CD4-positive, alpha-beta T cell treated with Interleukin-4 for 1 hour (primary cell): ENCODE data around the gene ATG2B.
A peak's percentile ranks its signal among the peaks of the same experiment; 100 is the strongest.
"Not testable (repeated sequence)": the region's sequence is repeated elsewhere in the genome, so short reads cannot be mapped to it uniquely, and the experiment has no call there.

ENCODE experiments used
- DNase-seq, 2 donors: peaks; one replicate each; pipeline ENCODE4 v3.0.0-alpha.2; 2020 to 2022

The ATG2B gene

DNA sequence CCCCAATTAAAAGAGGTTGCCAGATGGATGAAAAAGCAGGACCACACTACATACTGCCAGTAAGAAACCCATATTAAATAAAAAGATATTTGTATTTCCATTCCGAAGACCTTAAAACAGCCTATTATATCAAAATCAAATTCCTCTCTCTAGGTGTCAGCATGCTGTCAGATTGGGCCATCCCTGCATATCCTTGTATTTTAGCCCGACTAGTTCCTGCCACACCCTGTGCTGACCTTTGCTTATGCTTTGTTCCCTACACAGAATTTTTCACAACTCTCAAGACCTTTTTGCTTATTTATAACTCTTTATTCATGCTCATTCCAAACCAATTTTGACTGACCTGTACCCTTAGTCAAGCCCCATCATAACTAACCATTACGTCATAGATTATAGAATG is 13.0 kb upstream of the ATG2B start:
- DNase-seq: no peak

DNA sequence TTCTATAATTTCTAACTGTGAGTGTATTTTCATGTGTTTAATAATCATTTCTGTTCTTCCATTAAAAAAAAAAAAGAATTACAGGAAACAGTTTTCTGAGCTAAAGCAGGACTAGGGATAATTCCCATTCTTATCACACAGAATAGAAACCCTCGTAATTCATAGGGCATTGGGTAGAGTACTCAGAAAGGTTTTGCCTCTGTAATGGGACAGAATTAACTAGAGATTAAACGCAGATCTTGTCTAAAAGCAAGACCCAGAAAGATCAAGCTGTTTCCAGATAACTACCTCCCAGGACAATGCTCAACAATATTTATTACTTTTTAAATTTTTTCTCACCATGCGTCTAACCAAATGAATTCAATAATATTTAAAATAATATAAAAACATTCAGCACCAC is 10.4 kb upstream of the ATG2B start:
- no peak for DNase-seq

- no peak for DNase-seq
These were observed 7.4 kb upstream of the ATG2B start for GRCh38 chr14:96370528-96370927.

DNA sequence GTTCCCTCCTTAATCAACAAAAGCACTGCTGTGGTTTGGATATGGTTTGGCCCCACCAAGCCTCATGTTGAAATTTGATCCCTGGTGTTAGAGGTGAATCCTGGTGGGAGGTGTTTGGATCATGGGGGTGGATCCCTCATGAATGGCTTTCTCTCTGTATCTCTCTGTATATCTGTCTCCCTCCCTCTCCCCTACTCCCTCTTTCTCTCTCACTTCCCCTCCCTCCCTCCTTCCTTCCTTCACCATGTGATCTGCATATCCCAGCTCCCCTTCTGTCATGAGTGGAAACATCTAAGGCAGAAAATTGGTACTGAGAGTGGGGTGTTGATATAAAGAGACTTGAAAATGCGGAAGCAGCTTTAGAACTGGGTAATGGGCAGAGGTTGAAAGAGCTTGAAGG is 5.4 kb upstream of the ATG2B start:
- DNase-seq: no peak

GRCh38 chr14:96364962-96365361 is 1.8 kb upstream of the ATG2B start:
- DNase-seq: no peak

- DNase-seq: peak; percentile 36 to 40
These were observed 703 bp upstream of the ATG2B start for GRCh38 chr14:96363751-96364336.

DNA sequence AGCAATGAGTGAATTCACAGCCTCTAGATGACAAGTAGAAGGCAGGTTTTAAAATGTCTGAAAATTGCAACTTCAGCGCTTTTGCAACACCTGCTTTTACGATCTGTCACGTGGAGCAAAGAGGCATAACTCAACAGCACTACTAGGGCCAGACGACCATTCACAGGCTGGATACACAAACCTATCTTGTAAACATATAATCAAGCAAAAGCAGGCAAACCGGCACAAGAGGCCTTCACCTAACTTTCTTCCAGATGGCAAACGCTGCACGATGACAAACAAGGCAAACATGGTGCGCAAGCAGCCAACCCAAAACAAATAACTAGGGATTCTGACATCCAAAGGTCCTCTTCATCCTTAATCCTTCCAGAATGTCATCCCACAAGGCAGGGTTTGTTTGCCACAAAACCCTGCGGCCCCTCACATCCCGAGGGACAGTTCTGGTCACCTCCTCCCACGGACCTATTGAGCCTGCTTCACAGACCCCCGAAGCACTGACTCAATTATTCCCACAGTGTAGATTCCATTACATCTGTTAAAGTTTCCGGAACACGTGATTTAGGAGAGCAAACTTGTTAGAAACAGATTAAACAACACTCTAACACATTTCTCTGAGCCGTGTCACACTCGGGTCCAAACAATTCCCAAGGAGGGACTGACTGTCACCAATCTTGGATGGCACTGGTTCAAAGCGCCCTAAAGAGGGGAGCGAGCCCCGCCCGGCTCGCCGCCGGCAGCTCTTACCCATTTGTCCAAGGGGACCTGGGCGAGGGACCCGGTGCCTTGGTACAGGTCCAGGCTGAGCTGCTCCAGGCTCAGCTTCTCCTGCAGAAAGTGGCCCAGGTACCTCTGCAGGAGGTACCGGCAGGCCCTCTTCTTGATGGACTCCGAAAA is 823 bp downstream of the ATG2B start:
- DNase-seq: peak; percentile 54 to 84

- DNase-seq: no peak
These were observed 3.2 kb downstream of the ATG2B start for GRCh38 chr14:96359959-96360358.

GRCh38 chr14:96357216-96357615 is 5.9 kb downstream of the ATG2B start:
- DNase-seq: no peak

GRCh38 chr14:96354246-96354645 is 8.9 kb downstream of the ATG2B start:
- DNase-seq: no peak

DNA sequence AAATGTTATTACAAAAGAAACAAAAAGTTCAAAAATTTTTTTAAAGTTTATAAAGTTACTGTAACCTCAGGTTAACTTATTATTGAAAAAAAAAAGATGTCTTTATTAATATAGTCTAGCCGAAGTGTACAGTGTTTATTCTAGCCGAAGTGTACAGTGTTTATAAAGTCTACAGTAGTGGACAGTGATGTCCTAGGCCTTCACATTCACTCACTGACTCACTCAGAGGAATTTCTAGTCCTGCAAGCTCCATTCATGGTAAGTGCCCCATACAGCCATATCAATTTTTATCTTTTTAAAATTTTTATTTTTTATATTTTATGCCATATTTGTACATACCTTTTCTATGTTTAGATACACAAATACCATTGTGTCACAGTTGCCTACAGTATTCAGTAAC is 10.4 kb downstream of the ATG2B start:
- DNase-seq: no peak

DNA sequence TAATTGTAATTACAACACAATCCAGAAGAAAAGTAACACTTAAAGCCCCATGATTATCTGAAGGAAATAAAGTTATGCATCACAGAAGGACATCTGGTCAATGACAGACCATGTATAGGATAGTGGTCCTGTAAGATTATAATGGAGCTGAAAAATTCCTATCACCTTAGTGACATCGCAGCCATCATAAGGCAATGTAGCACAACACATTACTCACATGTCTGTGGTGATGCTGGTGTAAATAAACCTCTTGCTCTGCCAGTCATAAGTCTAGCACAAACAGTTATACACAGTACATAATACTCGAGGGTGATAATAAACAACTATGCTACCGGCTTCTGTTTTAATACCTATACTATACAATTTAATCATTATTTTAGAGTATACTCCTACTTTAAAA is 11.2 kb downstream of the ATG2B start:
- no peak for DNase-seq

GRCh38 chr14:96349286-96350075 is 13.7 kb downstream of the ATG2B start:
- no peak for DNase-seq

DNA sequence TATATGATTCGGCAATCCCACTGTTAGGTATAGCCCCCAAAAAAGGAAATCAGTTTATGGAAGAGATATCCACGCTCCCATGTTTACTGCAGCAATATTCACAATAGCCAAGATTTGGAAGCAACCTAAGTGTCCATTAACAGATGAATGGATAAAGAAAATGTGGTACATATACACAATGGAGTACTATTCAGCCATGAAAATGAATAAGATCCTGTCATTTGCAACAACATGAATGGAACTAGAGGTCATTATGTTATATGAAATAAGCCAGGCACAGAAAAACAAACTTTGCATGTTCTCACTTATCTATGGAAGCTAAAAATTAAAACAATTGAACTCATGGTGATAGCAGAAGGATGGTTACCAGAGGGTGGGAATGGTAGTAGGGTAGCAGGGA is 15.2 kb downstream of the ATG2B start:
- not testable (repeated sequence) for DNase-seq

DNA sequence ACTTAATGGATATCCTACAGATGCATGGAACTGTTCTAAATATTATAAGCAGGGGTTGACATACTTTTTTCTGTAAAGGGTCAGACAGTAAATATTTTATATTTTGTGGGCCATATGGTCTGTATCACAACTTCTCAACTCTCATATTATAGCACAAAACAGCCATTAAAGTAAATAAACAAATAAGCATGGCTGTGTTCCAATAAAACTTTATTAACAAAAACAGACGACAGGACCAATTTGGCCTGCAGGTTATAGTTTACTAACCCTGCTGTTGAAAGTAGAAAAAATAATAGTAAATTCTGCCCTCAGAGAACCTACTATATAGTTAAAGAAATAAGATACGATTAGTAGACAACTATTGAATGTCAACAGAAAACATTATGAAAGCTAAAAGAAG is 17.5 kb downstream of the ATG2B start:
- no peak for DNase-seq

GRCh38 chr14:96341323-96341722 is 21.8 kb downstream of the ATG2B start:
- no peak for DNase-seq

- no peak for DNase-seq
These were observed 24.6 kb downstream of the ATG2B start for GRCh38 chr14:96338551-96338950.

GRCh38 chr14:96324219-96324618 is 38.9 kb downstream of the ATG2B start:
- DNase-seq: no peak

DNA sequence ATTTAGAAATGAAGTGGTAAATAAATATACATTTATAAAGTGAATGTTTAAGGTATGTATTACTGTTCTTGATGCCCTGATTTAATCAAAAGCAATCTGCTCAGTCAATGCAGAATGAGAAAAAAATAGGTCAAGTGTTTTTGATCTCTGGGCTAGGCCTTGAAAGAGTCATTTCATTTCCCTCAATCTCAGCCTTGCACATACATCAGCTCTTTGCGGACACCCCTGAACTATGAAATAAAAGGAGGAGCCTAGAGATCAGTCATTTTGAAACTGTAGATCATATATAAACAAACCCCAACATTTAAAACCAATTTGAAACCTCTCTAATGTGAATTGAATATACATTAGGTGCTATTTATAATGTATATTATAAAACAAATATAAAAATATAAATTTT is 42.5 kb downstream of the ATG2B start:
- DNase-seq: peak in 1 of 2 donors; percentile 8

DNA sequence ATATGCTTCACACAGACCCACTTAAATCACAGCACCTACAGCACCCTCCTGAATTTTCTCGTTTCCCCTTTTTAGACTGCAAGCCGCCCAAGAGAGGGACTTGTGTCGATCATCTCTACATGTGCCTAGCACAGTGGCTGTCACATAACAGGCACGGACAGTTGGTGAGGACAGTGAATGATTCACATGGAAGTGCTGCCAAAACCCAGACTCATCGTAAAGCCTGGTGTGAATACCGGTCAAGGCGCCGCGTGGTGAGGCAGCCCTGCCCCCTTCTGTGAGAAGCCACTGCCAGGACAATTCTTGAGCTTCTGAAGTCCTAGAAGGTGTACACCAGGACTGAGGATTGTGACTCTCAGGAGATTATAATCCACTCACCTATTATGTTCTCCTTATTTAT is 44.3 kb downstream of the ATG2B start:
- no peak for DNase-seq

GRCh38 chr14:96316087-96316486 is 47.1 kb downstream of the ATG2B start:
- no peak for DNase-seq

GRCh38 chr14:96310906-96311305 is 52.2 kb downstream of the ATG2B start:
- no peak for DNase-seq

DNA sequence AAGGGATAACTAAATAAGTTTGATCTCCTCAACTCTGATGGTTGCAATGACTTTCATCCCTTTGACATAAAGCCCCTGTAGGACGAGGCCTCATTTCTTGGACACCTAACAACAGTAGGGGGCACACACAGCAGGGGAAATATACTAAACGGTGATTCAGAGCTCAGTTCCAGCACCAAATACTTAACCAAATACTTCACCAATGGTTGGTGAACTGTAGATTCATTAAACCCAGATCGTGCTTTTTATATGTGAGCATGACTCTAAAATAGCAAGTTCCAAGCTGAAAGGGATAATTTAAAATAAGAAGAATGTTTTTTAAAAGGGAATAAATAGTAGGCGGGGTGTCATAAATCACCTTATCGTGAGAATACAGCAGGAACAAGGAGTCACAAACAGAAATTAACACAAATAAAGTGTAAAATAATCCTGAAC is 53.2 kb downstream of the ATG2B start:
- no peak for DNase-seq
